Measurements from ENCODE around the gene HIBCH.

HIBCH gene

DNA sequence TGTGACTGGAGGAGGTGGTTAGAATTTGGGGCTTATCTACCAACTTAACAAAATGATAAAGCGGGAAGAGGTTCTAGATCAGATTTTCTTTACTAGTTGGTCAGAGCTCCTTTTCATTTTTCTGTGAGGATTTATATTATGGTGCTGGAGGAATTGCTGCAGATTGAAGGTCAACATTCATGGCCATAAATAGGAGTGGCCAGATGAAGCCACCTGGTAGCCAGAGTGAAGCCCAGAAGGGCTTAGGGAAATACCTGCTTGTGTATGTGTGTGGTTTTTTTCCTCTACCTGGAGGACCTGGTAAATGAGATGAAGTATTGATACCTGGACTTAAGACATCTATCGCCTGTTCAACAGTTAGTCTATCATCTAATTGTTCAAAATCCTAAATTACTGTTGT is 134.2 kb downstream of the HIBCH start:
- Histone ChIP-seq H3K4me1 (ENCODE audit: control insufficient read depth, insufficient read depth, low read length) (0 out of 2 replicates have a peak, but pooled peaks cover 3% of the 10 kb centered on the region), H3K9ac (ENCODE audit: low read depth, low read length) (no peak overlapping the region), H3K36me3 (ENCODE audit: control insufficient read depth, insufficient read depth, low read length) (no peaks in the 10 kb centered on the region), H3K27ac (ENCODE audit: low read depth, low read length) (no peak overlapping the region), H3K4me3 (ENCODE audit: low read depth, low read length) (no peak overlapping the region), H3K9me3 (ENCODE audit: control insufficient read depth, insufficient read depth, low read length) (no peaks in the 10 kb centered on the region), H3K27me3 (ENCODE audit: control insufficient read depth, insufficient read depth, low read length) (peaks cover 14% of the 10 kb centered on the region)

DNA sequence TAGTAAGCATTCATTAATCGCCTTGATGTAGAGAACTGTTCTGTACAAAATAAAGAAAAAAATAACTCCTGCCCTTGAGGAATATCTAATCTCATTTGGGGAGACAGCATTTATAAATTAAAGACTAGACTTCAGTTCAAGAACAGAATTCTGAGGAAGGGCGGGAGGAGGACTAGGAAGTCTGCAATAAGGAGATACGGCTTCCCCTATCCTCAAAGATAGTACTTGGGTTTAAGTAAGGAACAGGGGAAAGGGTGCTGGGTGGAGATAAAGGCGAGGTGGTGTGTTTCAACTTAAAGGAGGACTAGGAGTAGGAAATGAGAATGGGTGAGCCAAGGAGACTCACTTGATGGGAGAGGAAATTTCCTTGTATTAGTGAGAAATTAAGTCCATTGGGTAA is 135.2 kb downstream of the HIBCH start:
- Histone ChIP-seq H3K4me1 (ENCODE audit: control insufficient read depth, insufficient read depth, low read length) (peaks cover 8% of the 10 kb centered on the region; the same call in 1 of the 2 replicates), H3K27ac (ENCODE audit: low read depth, low read length) (no peak overlapping the region), H3K36me3 (ENCODE audit: control insufficient read depth, insufficient read depth, low read length) (no peaks in the 10 kb centered on the region), H3K4me3 (ENCODE audit: low read depth, low read length) (no peak overlapping the region), H3K9me3 (ENCODE audit: control insufficient read depth, insufficient read depth, low read length) (no peaks in the 10 kb centered on the region), H3K27me3 (ENCODE audit: control insufficient read depth, insufficient read depth, low read length) (peaks cover 19% of the 10 kb centered on the region), H3K9ac (ENCODE audit: low read depth, low read length) (no peak overlapping the region)

DNA sequence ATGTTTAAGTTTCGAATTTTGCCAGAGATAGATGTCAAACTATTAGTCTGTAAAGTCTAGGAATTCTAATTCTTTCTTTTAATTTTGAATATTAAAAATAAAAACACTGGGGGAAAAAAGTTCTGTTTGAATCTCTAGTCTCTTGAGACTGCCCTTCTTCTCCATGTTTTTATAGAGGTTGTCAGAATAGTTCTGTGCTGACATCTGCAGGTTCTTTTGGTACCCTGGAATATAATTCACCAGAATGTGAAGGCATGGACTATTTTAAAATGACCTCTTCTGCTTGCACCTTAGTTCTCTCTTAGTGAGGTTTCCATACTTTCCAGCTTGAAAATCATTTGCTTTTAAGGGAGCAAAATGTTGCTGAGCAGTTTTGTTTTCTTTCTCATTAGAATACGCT is 136.1 kb downstream of the HIBCH start:
- Histone ChIP-seq H3K27me3 (ENCODE audit: control insufficient read depth, insufficient read depth, low read length) (peaks cover 19% of the 10 kb centered on the region), H3K9ac (ENCODE audit: low read depth, low read length) (no peak overlapping the region), H3K36me3 (ENCODE audit: control insufficient read depth, insufficient read depth, low read length) (no peaks in the 10 kb centered on the region), H3K27ac (ENCODE audit: low read depth, low read length) (no peak overlapping the region), H3K4me1 (ENCODE audit: control insufficient read depth, insufficient read depth, low read length) (peaks cover 8% of the 10 kb centered on the region; the same call in 1 of the 2 replicates), H3K4me3 (ENCODE audit: low read depth, low read length) (no peak overlapping the region), H3K9me3 (ENCODE audit: control insufficient read depth, insufficient read depth, low read length) (no peaks in the 10 kb centered on the region)

DNA sequence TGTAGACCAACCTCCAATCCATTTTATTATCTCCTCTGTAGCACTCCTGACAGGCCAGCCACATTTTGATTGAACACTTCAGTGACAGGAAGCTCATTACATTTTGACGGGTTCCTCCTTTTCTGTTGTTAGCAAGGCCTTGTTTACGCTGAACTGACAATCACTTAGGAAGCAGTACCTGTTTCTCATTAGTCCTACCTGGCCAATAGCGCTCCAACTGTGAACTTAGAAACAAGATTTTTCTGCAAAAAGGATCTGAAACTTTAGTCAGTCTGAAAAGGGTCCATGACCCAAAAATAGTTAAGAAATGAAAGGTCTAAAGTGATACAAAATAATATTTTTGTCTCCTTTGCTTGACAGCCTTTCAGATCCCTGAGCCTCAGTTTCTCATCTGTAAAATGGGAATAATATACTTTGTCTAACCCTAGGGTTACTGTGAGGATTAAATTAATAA is 137.5 kb downstream of the HIBCH start:
- Histone ChIP-seq H3K27ac (ENCODE audit: low read depth, low read length) (no peak overlapping the region), H3K4me3 (ENCODE audit: low read depth, low read length) (no peak overlapping the region), H3K9ac (ENCODE audit: low read depth, low read length) (no peak overlapping the region)

DNA sequence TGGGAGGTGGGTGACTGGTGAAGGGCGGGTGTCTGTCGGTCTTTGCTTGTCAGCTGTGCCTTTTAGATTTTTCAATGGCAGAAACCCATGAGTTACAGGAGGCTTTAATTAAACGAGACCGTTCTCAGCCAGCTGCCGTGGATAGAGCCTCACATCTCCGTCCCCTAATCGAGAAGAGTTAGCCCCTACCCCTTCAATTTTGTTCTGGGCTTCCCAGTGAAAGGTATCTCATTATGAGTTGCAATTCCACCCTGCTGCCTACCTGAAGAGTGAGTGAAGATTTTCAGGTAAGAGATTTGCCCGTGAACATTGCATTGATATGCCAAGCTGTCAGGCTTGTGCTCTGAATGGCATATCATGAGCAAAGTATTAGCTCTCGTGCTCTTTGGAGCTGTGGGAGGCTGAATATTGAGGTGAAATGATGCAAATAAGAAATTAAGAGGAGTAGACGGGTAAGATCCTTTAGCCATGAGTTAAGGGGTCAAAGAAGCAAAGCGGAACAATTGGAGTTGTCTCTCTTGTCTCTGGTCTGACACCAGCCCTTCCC is 138.4 kb downstream of the HIBCH start:
- no peak overlapping the region for H3K27ac ChIP-seq (ENCODE audit: low read depth, low read length)
- H3K27me3 ChIP-seq (ENCODE audit: control insufficient read depth, insufficient read depth, low read length) = peaks cover 19% of the 10 kb centered on the region
- H3K4me1 ChIP-seq (ENCODE audit: control insufficient read depth, insufficient read depth, low read length) = peaks cover 8% of the 10 kb centered on the region; the same call in 1 of the 2 replicates
- H3K36me3 ChIP-seq (ENCODE audit: control insufficient read depth, insufficient read depth, low read length) = no peaks in the 10 kb centered on the region
- peak overlapping the region; percentile 69 for H3K4me3 ChIP-seq (ENCODE audit: low read depth, low read length)
- no peak overlapping the region for H3K9ac ChIP-seq (ENCODE audit: low read depth, low read length)
- no peaks in the 10 kb centered on the region for H3K9me3 ChIP-seq (ENCODE audit: control insufficient read depth, insufficient read depth, low read length)

More for the DNA sequence above, 137.5 kb downstream of the HIBCH start:
- Histone ChIP-seq H3K4me1 (ENCODE audit: control insufficient read depth, insufficient read depth, low read length) (peaks cover 8% of the 10 kb centered on the region; the same call in 1 of the 2 replicates), H3K9me3 (ENCODE audit: control insufficient read depth, insufficient read depth, low read length) (no peaks in the 10 kb centered on the region), H3K36me3 (ENCODE audit: control insufficient read depth, insufficient read depth, low read length) (no peaks in the 10 kb centered on the region), H3K27me3 (ENCODE audit: control insufficient read depth, insufficient read depth, low read length) (peaks cover 19% of the 10 kb centered on the region)

DNA sequence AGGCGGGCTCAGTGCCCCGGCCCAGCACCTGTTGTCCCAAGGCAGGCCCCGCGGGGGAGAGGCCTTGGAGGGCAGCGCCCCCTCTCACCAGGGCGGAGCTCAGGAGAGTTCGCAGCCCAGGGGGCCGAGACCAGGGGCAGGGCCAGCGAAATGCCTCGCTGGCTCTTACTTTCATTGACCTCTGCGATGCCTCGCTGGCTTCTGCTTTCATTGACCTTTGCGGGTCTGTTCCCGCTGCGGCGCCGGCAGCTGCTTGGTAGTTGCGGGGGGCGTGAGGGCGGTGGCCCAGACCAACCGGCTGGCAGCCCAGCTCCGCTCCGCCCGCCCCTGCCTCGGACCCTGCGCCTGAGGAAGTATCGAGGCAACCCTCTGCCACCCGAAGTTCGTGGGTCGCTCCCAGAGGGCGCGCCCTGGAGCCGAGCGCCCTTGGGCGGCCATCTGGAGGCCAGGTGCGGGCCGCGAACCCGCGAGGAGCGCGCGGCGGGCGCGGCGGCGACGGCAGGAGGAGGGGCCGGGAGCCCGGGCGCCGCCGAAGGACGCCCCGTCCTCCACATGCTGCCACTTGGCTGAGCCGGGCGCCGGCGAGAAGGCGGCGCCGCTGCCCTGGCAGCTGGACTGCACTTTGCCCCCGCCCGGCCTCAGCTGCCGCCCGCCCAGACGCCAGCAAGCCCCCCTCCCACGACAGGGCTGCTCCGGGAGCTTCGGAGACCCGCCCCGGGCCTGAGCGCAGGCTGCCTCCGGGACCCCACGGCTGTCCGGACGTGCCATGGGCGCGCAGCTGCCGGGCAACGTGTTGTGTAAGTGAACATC is 139.1 kb downstream of the HIBCH start:
- Histone ChIP-seq H3K27ac (ENCODE audit: low read depth, low read length) (no peak overlapping the region), H3K9me3 (ENCODE audit: control insufficient read depth, insufficient read depth, low read length) (no peaks in the 10 kb centered on the region), H3K27me3 (ENCODE audit: control insufficient read depth, insufficient read depth, low read length) (peaks cover 19% of the 10 kb centered on the region), H3K36me3 (ENCODE audit: control insufficient read depth, insufficient read depth, low read length) (no peaks in the 10 kb centered on the region), H3K9ac (ENCODE audit: low read depth, low read length) (peak overlapping the region; percentile 26; the same call in 1 of the 2 replicates), H3K4me1 (ENCODE audit: control insufficient read depth, insufficient read depth, low read length) (peaks cover 8% of the 10 kb centered on the region; the same call in 1 of the 2 replicates), H3K4me3 (ENCODE audit: low read depth, low read length) (peak overlapping the region; percentile 69)

DNA sequence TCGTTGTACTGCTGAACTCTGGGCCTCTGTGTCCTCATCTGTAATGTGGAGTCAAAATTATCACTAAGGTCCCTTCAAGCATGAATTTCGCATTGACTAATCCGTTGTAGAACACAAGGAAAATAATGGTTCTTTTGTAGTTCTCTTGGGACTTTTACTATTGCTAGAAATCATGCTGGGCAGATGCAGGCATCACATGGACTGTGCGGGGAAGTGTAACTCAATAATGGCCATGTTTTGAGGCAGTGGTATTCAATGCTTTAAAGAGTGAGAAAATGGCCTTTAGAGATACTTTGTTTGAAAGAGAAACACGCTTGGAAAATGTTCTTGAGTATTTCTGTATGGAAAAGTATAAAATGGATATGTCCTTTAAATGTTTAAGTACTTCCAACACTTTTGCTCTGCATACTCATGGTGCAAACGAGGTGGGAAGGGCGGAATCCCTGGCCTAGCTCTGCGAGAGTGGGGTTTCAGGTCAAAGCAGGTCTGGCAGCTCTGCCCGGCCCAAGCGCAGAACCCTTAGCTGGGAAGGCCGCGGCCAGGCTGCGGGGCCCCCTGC is 139.8 kb downstream of the HIBCH start:
- Histone ChIP-seq H3K9ac (ENCODE audit: low read depth, low read length) (no peak overlapping the region), H3K4me1 (ENCODE audit: control insufficient read depth, insufficient read depth, low read length) (peaks cover 8% of the 10 kb centered on the region; the same call in 1 of the 2 replicates), H3K9me3 (ENCODE audit: control insufficient read depth, insufficient read depth, low read length) (no peaks in the 10 kb centered on the region), H3K27ac (ENCODE audit: low read depth, low read length) (no peak overlapping the region), H3K36me3 (ENCODE audit: control insufficient read depth, insufficient read depth, low read length) (no peaks in the 10 kb centered on the region), H3K27me3 (ENCODE audit: control insufficient read depth, insufficient read depth, low read length) (peaks cover 19% of the 10 kb centered on the region), H3K4me3 (ENCODE audit: low read depth, low read length) (peak overlapping the region; percentile 69)

DNA sequence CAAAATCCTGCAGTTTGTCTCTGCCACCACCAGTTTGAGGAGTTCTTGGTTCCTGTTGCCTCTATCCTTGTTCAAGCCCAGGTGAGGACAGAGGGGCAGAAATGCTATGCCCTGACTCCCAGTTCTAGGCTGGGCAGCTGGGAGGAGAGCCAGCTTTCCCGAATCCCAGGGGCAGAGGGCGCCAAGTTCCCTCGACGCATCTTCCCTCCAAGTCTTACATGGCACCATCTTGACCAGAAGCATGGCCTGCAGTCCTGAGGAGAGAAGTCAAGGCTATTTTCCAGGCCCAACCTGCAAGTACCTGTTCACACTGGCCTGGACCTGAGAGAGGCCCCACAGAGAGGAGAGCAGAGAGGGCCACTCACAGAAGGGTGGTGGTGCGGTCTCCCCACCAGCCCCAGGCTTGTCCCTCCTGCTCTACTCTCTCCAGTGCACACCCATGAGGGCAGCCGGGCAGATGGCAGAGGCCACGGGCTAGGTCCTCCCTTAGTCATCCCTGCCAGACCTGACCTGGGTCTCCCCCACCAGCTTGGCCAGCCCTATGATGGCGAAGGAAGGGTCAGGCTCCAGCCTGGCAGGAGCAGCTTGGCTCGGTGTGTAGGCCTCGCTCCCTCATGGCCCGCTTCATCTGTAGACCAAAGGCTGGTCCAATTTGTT is 141.4 kb downstream of the HIBCH start:
- Histone ChIP-seq H3K9ac (ENCODE audit: low read depth, low read length) (no peak overlapping the region), H3K4me1 (ENCODE audit: control insufficient read depth, insufficient read depth, low read length) (peaks cover 8% of the 10 kb centered on the region; the same call in 1 of the 2 replicates), H3K4me3 (ENCODE audit: low read depth, low read length) (no peak overlapping the region), H3K27ac (ENCODE audit: low read depth, low read length) (no peak overlapping the region), H3K36me3 (ENCODE audit: control insufficient read depth, insufficient read depth, low read length) (no peaks in the 10 kb centered on the region), H3K9me3 (ENCODE audit: control insufficient read depth, insufficient read depth, low read length) (no peaks in the 10 kb centered on the region), H3K27me3 (ENCODE audit: control insufficient read depth, insufficient read depth, low read length) (peaks cover 19% of the 10 kb centered on the region)

DNA sequence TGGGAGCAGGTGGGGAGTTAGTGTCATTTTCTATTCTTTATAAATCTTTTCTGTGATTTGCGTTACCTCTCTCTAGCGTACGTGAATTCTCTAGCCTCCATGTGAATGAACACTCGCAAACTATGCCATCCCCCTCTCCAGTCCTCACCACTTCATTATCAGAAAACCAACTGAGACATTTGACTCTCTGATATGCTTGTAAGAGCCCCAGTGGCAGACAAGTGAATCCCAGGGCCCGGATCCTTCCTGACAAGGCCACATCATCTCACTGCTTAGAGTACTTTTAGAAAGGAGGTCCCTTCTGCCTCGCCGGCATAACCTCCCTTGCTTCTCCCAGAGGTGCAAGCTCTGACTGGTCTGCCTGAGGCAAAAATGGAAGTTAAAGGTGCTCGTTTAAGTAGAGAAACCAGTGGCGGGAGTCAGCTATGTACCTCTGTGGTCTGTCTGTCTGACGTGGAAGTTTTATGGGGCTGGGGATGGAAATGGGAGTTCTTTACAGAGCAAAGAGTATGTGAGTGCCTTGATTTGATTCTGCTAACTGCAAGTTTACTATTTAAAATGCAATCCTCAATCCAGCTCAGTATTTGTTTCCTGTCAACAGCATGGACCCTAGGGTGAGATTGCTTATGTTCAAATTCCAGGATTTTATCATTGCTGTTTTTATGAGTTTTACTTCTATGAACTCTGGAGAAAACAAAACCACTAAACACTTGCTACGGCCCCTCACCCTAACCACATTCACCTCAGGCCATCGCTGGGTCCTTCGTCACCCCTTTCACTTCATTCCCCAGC is 142.2 kb downstream of the HIBCH start:
- H3K4me3 ChIP-seq (ENCODE audit: low read depth, low read length) = no peak overlapping the region
- no peak overlapping the region for H3K9ac ChIP-seq (ENCODE audit: low read depth, low read length)
- peaks cover 19% of the 10 kb centered on the region for H3K27me3 ChIP-seq (ENCODE audit: control insufficient read depth, insufficient read depth, low read length)
- peaks cover 8% of the 10 kb centered on the region; the same call in 1 of the 2 replicates for H3K4me1 ChIP-seq (ENCODE audit: control insufficient read depth, insufficient read depth, low read length)
- H3K36me3 ChIP-seq (ENCODE audit: control insufficient read depth, insufficient read depth, low read length) = no peaks in the 10 kb centered on the region
- no peaks in the 10 kb centered on the region for H3K9me3 ChIP-seq (ENCODE audit: control insufficient read depth, insufficient read depth, low read length)
- no peak overlapping the region for H3K27ac ChIP-seq (ENCODE audit: low read depth, low read length)

DNA sequence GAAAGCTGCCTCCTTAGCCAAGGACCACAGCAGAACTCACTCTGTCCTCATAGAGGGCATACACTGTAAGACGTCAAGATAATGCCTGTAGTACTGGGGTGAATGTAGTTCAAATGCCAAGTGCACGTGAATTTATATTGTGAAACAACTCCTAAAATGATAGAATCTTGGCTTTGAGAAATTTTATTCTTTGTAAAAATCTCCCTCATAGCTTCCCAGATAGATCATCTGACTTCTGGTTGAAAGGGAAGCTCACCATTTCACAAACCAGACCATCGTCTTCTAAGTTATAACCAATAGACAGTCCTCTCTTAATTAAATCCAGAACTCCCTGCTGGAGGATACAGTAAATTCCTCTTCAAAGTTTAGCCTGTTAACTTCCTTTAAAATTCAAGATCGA is 146.2 kb downstream of the HIBCH start:
- no peak overlapping the region for H3K4me3 ChIP-seq (ENCODE audit: low read depth, low read length)
- no peak overlapping the region for H3K27ac ChIP-seq (ENCODE audit: low read depth, low read length)
- no peaks in the 10 kb centered on the region for H3K9me3 ChIP-seq (ENCODE audit: control insufficient read depth, insufficient read depth, low read length)
- no peak overlapping the region for H3K9ac ChIP-seq (ENCODE audit: low read depth, low read length)
- no peaks in the 10 kb centered on the region for H3K36me3 ChIP-seq (ENCODE audit: control insufficient read depth, insufficient read depth, low read length)
- H3K4me1 ChIP-seq (ENCODE audit: control insufficient read depth, insufficient read depth, low read length) = no peaks in the 10 kb centered on the region
- no peaks in the 10 kb centered on the region for H3K27me3 ChIP-seq (ENCODE audit: control insufficient read depth, insufficient read depth, low read length)

Measured in HUES48 (cell line).